HL-60 (cell line): ENCODE data around the gene TRIM61.
"Not testable (repeated sequence)": the region's sequence is repeated elsewhere in the genome, so short reads cannot be mapped to it uniquely, and the experiment has no call there.

Source experiments
- DNase-seq, 2 experiments: peaks; one replicate each; pipeline ENCODE4 v3.0.0-alpha.2; 2010 to 2020; ENCODE audit warnings: low read depth in 1 of 2, low spot score in 1 of 2
- H3K27ac ChIP-seq: fragments of 250-450 bp; sonication (Bioruptor Pico); replicated peaks from 2 replicates; pipeline ENCODE4 v1.5.1; 2020; ENCODE audit warnings: mild to moderate bottlenecking, moderate library complexity
- H3K27me3 ChIP-seq: fragments of 250-450 bp; sonication (Bioruptor Pico); 2 replicates; pipeline ENCODE4 v1.5.1; 2021; ENCODE audit warnings: mild to moderate bottlenecking, moderate library complexity; ENCODE audit not compliant: insufficient read depth, poor library complexity, severe bottlenecking
- H3K4me3 ChIP-seq: replicated peaks from 2 replicates; pipeline ENCODE4 v1.5.1; 2011; ENCODE audit warnings: mild to moderate bottlenecking, control low read depth, low read length; ENCODE audit not compliant: insufficient read depth
- CTCF ChIP-seq: IDR thresholded peaks from one replicate; pipeline ENCODE4 v1.5.1; 2011; ENCODE audit warnings: low read length, control low read depth, inconsistent platforms; ENCODE audit not compliant: insufficient read depth
- GABPA ChIP-seq: IDR thresholded peaks from 2 replicates; pipeline ENCODE4 v1.6.1; 2012; ENCODE audit warnings: low read depth
- POLR2AphosphoS5 ChIP-seq: IDR thresholded peaks from 2 replicates; pipeline ENCODE4 v1.6.1; 2012; ENCODE audit warnings: low read depth
- REST ChIP-seq: IDR thresholded peaks from 2 replicates; pipeline ENCODE4 v1.6.1; 2012; ENCODE audit warnings: low read depth; ENCODE audit not compliant: insufficient replicate concordance
- SPI1 ChIP-seq: IDR thresholded peaks from 2 replicates; pipeline ENCODE4 v1.6.1; 2012; ENCODE audit warnings: low read depth, mild to moderate bottlenecking, borderline replicate concordance

TRIM61 gene

GRCh38 chr4:164948975-164949374 is 28.5 kb downstream of the TRIM61 start:
- H3K27me3 ChIP-seq: no peaks in the 10 kb centered on the region
- DNase-seq: no peak
- H3K4me3 ChIP-seq: no peak overlapping the region
- TF ChIP-seq REST (no peak), GABPA (no peak), SPI1 (no peak), CTCF (no peak), POLR2AphosphoS5 (no peak)
- H3K27ac ChIP-seq: no peak overlapping the region

- not testable (repeated sequence) for H3K4me3 ChIP-seq, DNase-seq, H3K27me3 ChIP-seq, H3K27ac ChIP-seq
Measured at GRCh38 chr4:164948006-164948405, 29.5 kb downstream of the TRIM61 start.

GRCh38 chr4:164946810-164947209 is 30.6 kb downstream of the TRIM61 start:
- no peak for TF ChIP-seq POLR2AphosphoS5
- TF ChIP-seq REST: no peak
- no peak for TF ChIP-seq CTCF
- DNase-seq: no peak
- Histone ChIP-seq H3K27me3 (no peaks in the 10 kb centered on the region), H3K4me3 (no peak overlapping the region), H3K27ac (no peak overlapping the region)

GRCh38 chr4:164945146-164945545 is 32.3 kb downstream of the TRIM61 start:
- no peak overlapping the region for H3K27ac ChIP-seq
- H3K27me3 ChIP-seq: no peaks in the 10 kb centered on the region
- no peak for DNase-seq
- TF ChIP-seq SPI1: no peak
- no peak for TF ChIP-seq POLR2AphosphoS5
- TF ChIP-seq REST: no peak
- no peak for TF ChIP-seq GABPA
- TF ChIP-seq CTCF: no peak
- H3K4me3 ChIP-seq: no peak overlapping the region
